ENCODE measurements around the gene RASA2.

The RASA2 gene

GRCh38 chr3:141575879-141576743, 89.3 kb downstream of the RASA2 start:
- in situ Hi-C loops (cut with HindIII; ENCODE audit: low sequenced_read_pairs), result loop anchor here (25.0 kb wide), 1 partner anchor 311 kb away; the partner anchor contains the start of gene ATP1B3
- DNase-seq (ENCODE audit: low read depth), result peak; percentile 13
- TF ChIP-seq CTCF (IDR thresholded peaks at IDR 0.05; ENCODE audit: low read depth, low read length, missing control alignments), result peak; percentile 30
- H3K4me3 ChIP-seq (ENCODE audit: low read depth, low read length), result no peak overlapping the region

- H3K4me3 ChIP-seq (ENCODE audit: low read depth, low read length), result no peak overlapping the region
- no peak for TF ChIP-seq CTCF (IDR thresholded peaks at IDR 0.05; ENCODE audit: low read depth, low read length, missing control alignments)
- DNase-seq (ENCODE audit: low read depth), result no peak
- in situ Hi-C loops (cut with HindIII; ENCODE audit: low sequenced_read_pairs), result loop anchor here (25.0 kb wide), 1 partner anchor 311 kb away; the partner anchor contains the start of gene ATP1B3
These were observed 89.9 kb downstream of the RASA2 start for GRCh38 chr3:141576744-141577052.

GRCh38 chr3:141578202-141578973, 91.6 kb downstream of the RASA2 start:
- H3K4me3 ChIP-seq (ENCODE audit: low read depth, low read length), result no peak overlapping the region
- in situ Hi-C loops (cut with HindIII; ENCODE audit: low sequenced_read_pairs), result loop anchor here (25.0 kb wide), 1 partner anchor 309 kb away; the partner anchor contains the start of gene ATP1B3
- no peak for DNase-seq (ENCODE audit: low read depth)
- TF ChIP-seq CTCF (IDR thresholded peaks at IDR 0.05; ENCODE audit: low read depth, low read length, missing control alignments), result no peak

GRCh38 chr3:141594357-141594756, 107.5 kb downstream of the RASA2 start:
- no peak for TF ChIP-seq CTCF (IDR thresholded peaks at IDR 0.05; ENCODE audit: low read depth, low read length, missing control alignments)
- no peak overlapping the region for H3K4me3 ChIP-seq (ENCODE audit: low read depth, low read length)
- in situ Hi-C loops (cut with HindIII; ENCODE audit: low sequenced_read_pairs), result loop anchor here (25.0 kb wide), 1 partner anchor 293 kb away; the partner anchor contains the start of gene ATP1B3
- no peak for DNase-seq (ENCODE audit: low read depth)

GRCh38 chr3:141597931-141598330, 111.1 kb downstream of the RASA2 start:
- H3K4me3 ChIP-seq (ENCODE audit: low read depth, low read length), result no peak overlapping the region
- no peak for TF ChIP-seq CTCF (IDR thresholded peaks at IDR 0.05; ENCODE audit: low read depth, low read length, missing control alignments)
- in situ Hi-C loops (cut with HindIII; ENCODE audit: low sequenced_read_pairs), result loop anchor here (25.0 kb wide), 1 partner anchor 289 kb away; the partner anchor contains the start of gene ATP1B3
- DNase-seq (ENCODE audit: low read depth), result no peak

- no peak for DNase-seq (ENCODE audit: low read depth)
- in situ Hi-C loops (cut with HindIII; ENCODE audit: low sequenced_read_pairs), result no loop called here
- H3K4me3 ChIP-seq (ENCODE audit: low read depth, low read length), result no peak overlapping the region
- no peak for TF ChIP-seq CTCF (IDR thresholded peaks at IDR 0.05; ENCODE audit: low read depth, low read length, missing control alignments)
These were observed 113.5 kb downstream of the RASA2 start for GRCh38 chr3:141600331-141600730.

Measured in astrocyte of the cerebellum (primary cell).